ENCODE data around the gene KSR1. TPM values are rescaled to one million over a fixed set of nuclear protein-coding genes. Genes with fewer than 3 reads are reported as not detected.
A peak's percentile ranks its signal among the peaks of the same experiment; 100 is the strongest.

Gene KSR1
- total and polyA plus RNA-seq, 2 experiments from 2014 or later, result 7.8 to 53.2 TPM

GRCh38 chr17:27558842-27559505, 102.7 kb downstream of the KSR1 start:
- Histone ChIP-seq H3K4me1 (ENCODE audit: insufficient read depth) (peaks cover 2% of the 10 kb centered on the region; the same call in 1 of the 2 replicates), H3K36me3 (ENCODE audit: insufficient read depth) (no peaks in the 10 kb centered on the region), H3K9me2 (ENCODE audit: insufficient read depth) (no peaks in the 10 kb centered on the region), H2AFZ (no peak overlapping the region), H3K27ac (ENCODE audit: low read depth) (0 out of 2 replicates have a peak overlapping the region, but pooled peaks have one; percentile 50), H3K4me2 (no peak overlapping the region), H3K79me2 (replicated peaks; ENCODE audit: insufficient read depth) (peaks cover 4% of the 10 kb centered on the region; the same call in 1 of the 2 replicates), H3K27me3 (ENCODE audit: insufficient read depth) (no peaks in the 10 kb centered on the region), H3F3A (replicated peaks; ENCODE audit: low read depth) (no peaks in the 10 kb centered on the region), H4K20me1 (replicated peaks; ENCODE audit: insufficient read depth) (no peaks in the 10 kb centered on the region), H3K4me3 (no peak overlapping the region)
- TF ChIP-seq JUNB (IDR thresholded peaks at IDR 0.05; ENCODE audit: unreplicated experiment) (no peak), POLR2AphosphoS5 (IDR thresholded peaks at IDR 0.05; ENCODE audit: low read depth) (no peak), ETS1 (IDR thresholded peaks at IDR 0.05) (no peak), ZNF462 (CRISPR knock-in tag; IDR thresholded peaks at IDR 0.05) (no peak), NANOG (IDR thresholded peaks at IDR 0.05; ENCODE audit: borderline replicate concordance) (no peak), STAT1 (IDR thresholded peaks at IDR 0.05; ENCODE audit: unreplicated experiment) (no peak), ZNF114 (CRISPR knock-in tag; IDR thresholded peaks at IDR 0.05) (no peak), CTCF (conservative IDR thresholded peaks at IDR 0.05; ENCODE audit: low read depth in 2 of 2) (no peak), REST (IDR thresholded peaks at IDR 0.05; ENCODE audit: unreplicated experiment) (no peak), CREB1 (CRISPR knock-in tag; IDR thresholded peaks at IDR 0.05; ENCODE audit: low read depth) (no peak), ZNF331 (CRISPR knock-in tag; IDR thresholded peaks at IDR 0.05; ENCODE audit: low read depth) (no peak), EZH2 (IDR thresholded peaks at IDR 0.05; ENCODE audit: low read depth, unreplicated experiment) (no peak), EZH2phosphoT487 (IDR thresholded peaks at IDR 0.05; ENCODE audit: unreplicated experiment) (no peak)
- DNase-seq (ENCODE audit: low spot score), result no peak
- Mint-ChIP-seq H3K9me3 (peaks cover 4% of the 10 kb centered on the region; the same call in 2 of the 3 replicates), H3K36me3 (ENCODE audit: low read depth) (peaks cover 12% of the 10 kb centered on the region), H3K27ac (peak overlapping the region; percentile 72; the same call in 1 of the 2 replicates), H3K27me3 (ENCODE audit: insufficient read depth, low read depth, poor library complexity) (peaks cover 10% of the 10 kb centered on the region), H3K4me1 (peaks cover 16% of the 10 kb centered on the region), H3K4me3 (no peak overlapping the region)
- no peak; the same call in 2 of the 3 replicates for ATAC-seq
